Hypothalamus (tissue), 51 donors: ENCODE results near the gene ARHGAP5.

Source experiments
- DNase-seq, 51 donors: peaks; one replicate each; lab custom pipeline; 2025; lab: John Stamatoyannopoulos, UW

ARHGAP5 gene

GRCh38 chr14:32169191-32169590, 92.1 kb downstream of the ARHGAP5 start:
- no peak for DNase-seq

DNA sequence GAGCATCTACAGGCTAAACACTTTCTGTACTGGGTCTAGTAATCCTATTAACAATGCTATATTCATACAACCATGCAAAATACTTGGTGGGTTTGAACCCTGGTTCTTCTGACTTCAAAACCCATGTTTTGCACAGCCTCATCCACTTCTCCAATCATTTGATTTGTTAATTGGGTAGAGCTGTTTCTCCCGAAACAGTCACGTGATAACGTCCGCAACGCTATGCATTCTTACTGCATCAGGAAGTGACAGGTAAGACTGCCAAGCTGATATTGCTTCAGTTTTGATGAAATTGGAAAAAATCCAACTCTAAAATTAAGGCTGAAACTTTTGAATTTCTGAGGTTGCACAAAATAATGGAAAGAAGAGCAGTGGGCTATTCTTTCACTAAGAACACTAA, 94.4 kb downstream of the ARHGAP5 start:
- DNase-seq = no peak

DNA sequence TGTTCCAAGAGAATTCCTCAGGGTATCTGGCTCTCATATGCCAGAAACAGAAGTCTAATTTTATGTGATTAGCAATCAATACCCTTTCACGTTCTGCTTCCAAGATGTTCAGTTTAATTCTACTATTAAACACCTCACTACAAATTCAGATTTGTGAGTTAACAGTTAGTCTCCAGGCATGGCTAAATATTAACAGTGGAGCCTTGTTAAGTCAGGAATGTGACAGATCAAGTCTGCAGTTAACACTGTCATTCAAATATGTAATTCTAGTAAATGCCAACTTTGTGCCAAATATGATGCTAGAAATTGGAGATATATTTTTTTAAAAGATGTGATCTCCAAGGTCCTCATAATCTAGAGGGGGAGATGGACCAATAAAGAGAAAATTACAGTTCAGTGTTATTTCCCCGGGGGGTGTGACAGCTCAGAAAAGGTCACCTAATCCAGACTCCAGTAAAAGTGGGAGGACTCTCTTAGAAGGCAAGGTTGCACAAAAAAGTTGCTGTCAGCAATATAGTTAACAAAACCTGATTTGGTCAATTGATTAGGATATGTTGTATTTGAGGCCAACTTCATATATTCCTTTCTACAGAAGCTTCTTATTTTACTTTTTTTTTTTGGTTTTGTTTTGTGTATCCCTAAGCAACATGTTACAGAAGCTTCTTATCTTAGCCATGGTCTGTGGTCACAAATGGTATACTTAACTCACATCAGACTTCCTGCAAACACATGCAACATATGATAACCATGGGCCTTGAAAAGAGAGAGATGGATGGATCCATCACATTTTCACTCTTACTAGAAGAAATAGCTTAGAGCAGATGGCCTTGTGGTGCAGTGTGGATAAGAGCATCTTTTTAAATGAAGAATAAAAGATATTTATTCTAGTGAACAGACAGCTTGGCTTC, 106.3 kb downstream of the ARHGAP5 start:
- no peak for DNase-seq

DNA sequence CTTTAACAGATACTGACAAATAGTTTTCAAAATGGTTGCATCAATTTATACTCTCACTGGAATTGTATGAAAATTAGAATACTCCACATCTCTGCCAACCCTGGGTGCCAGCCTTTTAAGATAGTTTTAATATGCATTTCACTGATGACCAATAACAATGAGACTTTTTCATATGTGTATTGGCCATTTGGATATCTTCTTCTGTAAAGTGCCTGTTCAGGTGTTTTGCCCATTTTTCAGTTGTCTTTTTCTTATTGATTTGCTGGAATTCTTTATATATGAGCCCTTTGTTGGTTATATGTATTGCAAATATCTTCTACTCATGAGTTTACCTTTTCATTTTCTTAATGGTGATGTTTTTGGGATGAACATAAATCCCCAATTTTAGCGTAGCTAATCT, 108.0 kb downstream of the ARHGAP5 start:
- DNase-seq = no peak

DNA sequence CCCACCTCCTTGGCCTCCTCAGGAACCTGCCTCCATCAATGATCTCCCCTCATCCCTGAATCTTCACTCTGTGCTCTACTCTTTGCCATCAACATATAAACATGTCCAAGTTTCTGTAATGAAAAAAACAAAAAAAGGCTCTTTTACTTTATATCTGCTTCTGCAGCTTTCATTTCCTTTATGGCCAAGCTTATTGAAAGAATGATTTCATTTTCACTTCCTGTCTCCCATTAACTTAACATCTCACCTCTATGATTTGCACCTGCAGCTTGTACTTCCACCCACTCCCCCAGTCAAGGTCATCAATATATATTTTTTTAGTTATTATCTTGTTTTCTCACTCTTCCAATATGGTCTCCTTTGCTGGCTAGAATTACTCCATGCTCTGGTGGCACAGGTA, 109.1 kb downstream of the ARHGAP5 start:
- DNase-seq = no peak

- no peak for DNase-seq
Observed at GRCh38 chr14:32189811-32190210, 112.7 kb downstream of the ARHGAP5 start.

DNA sequence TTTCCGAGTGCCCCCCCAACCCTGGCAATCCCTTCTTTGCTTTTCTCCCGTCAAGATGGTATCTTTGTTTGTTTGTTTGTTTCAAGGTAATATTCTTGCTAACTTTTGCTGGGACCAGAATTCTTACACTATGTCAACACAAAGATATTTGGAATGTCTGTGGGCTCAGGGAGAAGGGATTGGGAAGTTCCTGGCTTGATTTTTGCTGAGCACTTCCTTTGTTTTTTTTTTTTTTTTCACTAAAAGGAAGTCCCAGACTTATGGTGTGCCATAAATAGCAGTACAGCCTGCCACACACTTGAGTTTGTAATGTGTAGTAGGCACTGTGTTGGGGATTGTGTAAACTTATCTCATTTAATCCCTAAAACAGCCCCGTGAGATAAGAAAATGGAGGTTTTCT, 113.6 kb downstream of the ARHGAP5 start:
- DNase-seq = no peak

DNA sequence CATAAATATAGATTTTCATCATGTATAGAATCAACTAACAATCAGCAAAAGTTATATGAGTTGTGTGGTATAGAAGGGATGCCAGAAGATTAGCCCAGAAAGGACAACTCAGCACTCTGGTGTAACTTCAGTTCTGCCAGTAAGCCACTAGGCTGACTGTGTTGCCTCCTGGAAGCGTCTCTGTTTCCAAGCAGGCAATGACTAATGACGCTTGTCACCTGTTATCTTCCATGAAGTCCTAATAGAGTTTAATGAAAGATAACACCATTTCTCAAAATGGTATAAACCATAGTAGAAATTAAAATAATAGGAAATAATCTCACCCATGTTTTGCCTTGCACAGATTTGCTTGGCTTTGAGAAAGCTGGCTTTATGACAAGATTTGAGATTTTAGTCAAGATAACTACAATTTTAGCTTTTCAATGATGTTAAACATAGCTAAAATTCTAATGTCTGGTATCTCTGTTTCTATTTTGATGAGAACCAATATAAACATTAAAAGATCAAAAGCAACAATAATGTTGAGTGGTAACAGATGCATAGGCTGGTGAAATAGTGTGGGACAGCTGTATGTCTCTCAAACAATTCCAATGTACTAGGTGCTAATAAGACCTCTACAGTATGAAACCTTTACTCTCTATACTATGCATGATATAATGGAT, 115.7 kb downstream of the ARHGAP5 start:
- DNase-seq = no peak

DNA sequence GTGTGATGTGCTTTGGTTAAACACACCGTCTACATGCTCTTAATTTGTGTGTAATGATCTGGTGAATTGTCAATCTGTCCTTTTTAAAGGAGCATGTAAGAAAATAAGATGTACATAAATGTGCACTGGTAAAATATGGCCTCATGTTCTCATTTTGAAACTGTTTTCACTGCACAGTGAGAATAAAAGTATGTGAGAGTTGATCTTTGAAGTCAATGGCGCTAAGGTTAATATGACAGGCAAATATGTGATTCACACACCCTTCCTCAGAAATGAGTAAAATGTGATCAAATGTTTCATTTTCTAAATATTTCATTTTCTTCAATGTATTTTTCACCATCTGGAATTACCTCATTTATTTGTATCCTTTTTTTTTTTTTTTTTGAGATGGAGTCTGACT, 116.4 kb downstream of the ARHGAP5 start:
- no peak for DNase-seq

DNA sequence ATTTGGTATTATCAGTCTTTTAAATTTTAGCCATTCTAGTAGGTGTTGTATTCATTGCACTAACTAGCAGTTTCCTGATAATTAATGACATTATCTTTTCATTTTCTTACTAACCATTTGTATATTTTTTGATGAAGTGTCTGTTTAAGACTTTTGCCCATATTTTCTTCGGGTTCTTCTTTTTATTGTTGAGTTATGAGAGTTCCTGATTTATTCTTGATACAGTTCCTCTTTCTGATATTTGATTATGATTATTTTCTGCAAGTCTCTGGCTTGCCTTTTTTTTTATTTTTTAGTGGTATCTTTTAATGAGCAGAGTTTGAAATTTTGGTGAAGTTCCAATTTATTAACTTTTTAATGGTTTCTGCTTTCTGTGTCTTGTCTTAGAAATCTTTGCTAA, 118.5 kb downstream of the ARHGAP5 start:
- DNase-seq = no peak

GRCh38 chr14:32197919-32198318, 120.8 kb downstream of the ARHGAP5 start:
- DNase-seq = no peak

DNA sequence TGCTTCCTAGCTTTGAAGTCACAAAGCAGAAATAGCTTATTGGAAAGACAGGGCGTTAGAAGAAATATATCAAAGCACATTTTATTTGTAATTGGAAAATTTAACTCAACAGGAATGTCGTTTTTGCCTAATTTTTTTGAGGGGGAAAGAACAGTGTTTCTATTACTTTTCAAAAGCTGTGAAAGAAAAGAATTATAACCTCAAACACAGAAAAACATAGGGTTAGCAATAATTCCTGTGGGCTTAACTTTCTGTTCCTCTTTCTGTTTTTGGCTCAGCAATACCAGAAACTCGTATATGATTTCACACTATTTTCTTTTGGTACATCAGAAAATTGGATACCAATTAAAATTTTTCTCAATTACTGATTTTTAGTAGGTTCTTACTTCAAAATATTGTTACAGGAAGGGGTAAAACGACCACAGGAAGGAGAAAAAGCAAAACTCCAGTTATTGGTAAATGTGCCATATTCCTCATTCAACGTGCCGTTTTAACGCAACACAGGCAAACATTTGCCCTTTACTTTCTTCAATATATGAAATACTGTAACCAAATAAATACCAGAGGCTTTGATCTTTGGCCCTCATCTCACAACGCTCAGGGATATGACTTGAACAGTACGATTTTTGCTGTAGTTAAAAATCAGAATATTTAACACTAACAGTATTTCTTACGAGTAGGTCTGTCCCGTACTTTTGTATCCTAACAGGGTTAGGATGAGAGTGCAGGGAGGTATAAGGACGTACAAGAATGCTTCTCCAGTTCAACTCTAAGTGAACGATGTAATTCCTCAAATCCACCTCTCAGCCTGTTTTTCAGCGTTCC, 123.5 kb downstream of the ARHGAP5 start:
- DNase-seq = no peak

- peak; percentile 18 to 87 (median 64) for DNase-seq
Observed at GRCh38 chr14:32201193-32201815, 124.2 kb downstream of the ARHGAP5 start.

- DNase-seq = peak in 23 of 51 donors; percentile 2 to 86 (median 30)
Observed at GRCh38 chr14:32201816-32202490, 124.8 kb downstream of the ARHGAP5 start, which contains the start of gene RNU6-7. RNU6-7 (plus strand) TSS chr14:32202045.

- peak in 3 of 51 donors; percentile 24 to 72 (median 31) for DNase-seq
Observed at GRCh38 chr14:32202491-32202997, 125.4 kb downstream of the ARHGAP5 start.

GRCh38 chr14:32202998-32203882, 126.1 kb downstream of the ARHGAP5 start, which contains the start of gene RNU6-8:
RNU6-8 (minus strand) TSS chr14:32203269.
- peak; percentile 42 to 95 (median 78) for DNase-seq

GRCh38 chr14:32203928-32204357, 126.8 kb downstream of the ARHGAP5 start:
- DNase-seq = peak in 4 of 51 donors; percentile 4 to 11 (median 10)

DNA sequence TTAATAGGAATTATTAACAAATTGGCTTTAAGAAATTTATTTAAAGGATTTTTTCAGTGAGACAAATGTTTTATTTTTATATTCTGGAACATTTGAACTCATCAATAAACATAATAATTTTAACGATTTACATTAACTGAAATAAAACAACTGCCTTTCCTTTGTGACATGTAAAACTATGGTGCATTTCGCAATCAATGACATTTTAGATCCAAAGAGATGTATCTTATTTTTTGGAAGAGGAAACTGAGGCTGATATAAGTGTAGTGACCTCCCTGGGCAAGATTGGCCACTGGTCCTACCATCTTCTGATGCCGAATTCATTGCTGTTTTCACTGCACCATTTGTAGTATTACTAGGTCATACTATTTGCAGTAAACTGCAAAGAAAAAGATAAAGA, 128.4 kb downstream of the ARHGAP5 start:
- DNase-seq = no peak

GRCh38 chr14:32205984-32206383, 128.9 kb downstream of the ARHGAP5 start:
- DNase-seq = no peak
